ENCODE data around the gene KIF1B. TPM values are rescaled to one million over a fixed set of nuclear protein-coding genes. Genes with fewer than 3 reads are reported as not detected.

Gene KIF1B
- total and polyA plus RNA-seq, 4 donors, result 8.4 to 40.9 (median 8.9) TPM

GRCh38 chr1:10195570-10195969, 14.8 kb upstream of the KIF1B start:
- H3K36me3 ChIP-seq (ENCODE audit: control insufficient read depth in 4 of 4, insufficient read depth in 3 of 4, low read depth in 1 of 4, low read length in 3 of 4), result no peaks in the 10 kb centered on the region
- H3K4me3 ChIP-seq (ENCODE audit: low read depth in 1 of 3, low read length in 3 of 3), result no peak overlapping the region
- 88% methylated on average over 6 of the region's 6 CpGs for WGBS
- DNase-seq (ENCODE audit: low spot score), result no peak
- no peaks in the 10 kb centered on the region for H3K27me3 ChIP-seq (ENCODE audit: control insufficient read depth in 4 of 4, insufficient read depth in 4 of 4, low read length in 3 of 4)
- H3K9me3 ChIP-seq (ENCODE audit: control insufficient read depth in 4 of 4, low read length in 3 of 4), result no peaks in the 10 kb centered on the region
- no peak for TF ChIP-seq RAD21 (IDR thresholded peaks at IDR 0.05)
- no peak for TF ChIP-seq JUND (IDR thresholded peaks at IDR 0.05)
- TF ChIP-seq MAX (IDR thresholded peaks at IDR 0.05), result no peak
- TF ChIP-seq GABPA (IDR thresholded peaks at IDR 0.05 in 1 of 2, conservative IDR thresholded peaks at IDR 0.05 in 1 of 2), result no peak
- TF ChIP-seq TAF1 (conservative IDR thresholded peaks at IDR 0.05), result no peak
- no peak for TF ChIP-seq ZBTB33 (IDR thresholded peaks at IDR 0.05)
- no peak for TF ChIP-seq FOXA2 (IDR thresholded peaks at IDR 0.05)
- TF ChIP-seq HNF4G (IDR thresholded peaks at IDR 0.05), result no peak
- no peak for TF ChIP-seq REST (IDR thresholded peaks at IDR 0.05)
- no peak for TF ChIP-seq EGR1 (IDR thresholded peaks at IDR 0.05; ENCODE audit: low read depth in 2 of 2)
- TF ChIP-seq YY1 (IDR thresholded peaks at IDR 0.05), result no peak
- no peak for TF ChIP-seq CTCF (IDR thresholded peaks at IDR 0.05; ENCODE audit: low read depth, low read length, missing input control)
- TF ChIP-seq SP1 (IDR thresholded peaks at IDR 0.05), result no peak
- TF ChIP-seq FOXA1 (IDR thresholded peaks at IDR 0.05), result no peak
- no peak overlapping the region for H3K9ac ChIP-seq (ENCODE audit: low read depth in 1 of 2, low read length in 2 of 2)
- no peaks in the 10 kb centered on the region for H3K4me1 ChIP-seq (ENCODE audit: control insufficient read depth in 4 of 4, insufficient read depth in 4 of 4, low read length in 3 of 4)
- H3K27ac ChIP-seq (ENCODE audit: low read depth in 1 of 2, low read length in 2 of 2), result no peak overlapping the region

- Histone ChIP-seq H3K4me3 (ENCODE audit: low read depth in 1 of 3, low read length in 3 of 3) (no peak overlapping the region), H3K36me3 (ENCODE audit: control insufficient read depth in 4 of 4, insufficient read depth in 3 of 4, low read depth in 1 of 4, low read length in 3 of 4) (no peaks in the 10 kb centered on the region), H3K9ac (ENCODE audit: low read depth in 1 of 2, low read length in 2 of 2) (no peak overlapping the region), H3K27me3 (ENCODE audit: control insufficient read depth in 4 of 4, insufficient read depth in 4 of 4, low read length in 3 of 4) (no peaks in the 10 kb centered on the region), H3K4me1 (ENCODE audit: control insufficient read depth in 4 of 4, insufficient read depth in 4 of 4, low read length in 3 of 4) (no peaks in the 10 kb centered on the region), H3K9me3 (ENCODE audit: control insufficient read depth in 4 of 4, low read length in 3 of 4) (no peaks in the 10 kb centered on the region), H3K27ac (ENCODE audit: low read depth in 1 of 2, low read length in 2 of 2) (no peak overlapping the region)
- TF ChIP-seq HNF4G (IDR thresholded peaks at IDR 0.05) (no peak), YY1 (IDR thresholded peaks at IDR 0.05) (no peak), SP1 (IDR thresholded peaks at IDR 0.05) (no peak), EGR1 (IDR thresholded peaks at IDR 0.05; ENCODE audit: low read depth in 2 of 2) (no peak), TAF1 (conservative IDR thresholded peaks at IDR 0.05) (no peak), MAX (IDR thresholded peaks at IDR 0.05) (no peak), FOXA1 (IDR thresholded peaks at IDR 0.05) (no peak)
- 85% methylated on average over 3 of the region's 3 CpGs for WGBS
- DNase-seq (ENCODE audit: low spot score), result no peak
These were observed 13.4 kb upstream of the KIF1B start for GRCh38 chr1:10196976-10197375.

All from liver (tissue), 9 donors.